Left lobe of liver (tissue), 2 donors: ENCODE measurements around the gene IGSF6. TPM values are rescaled to one million over a fixed set of nuclear protein-coding genes. Genes with fewer than 3 reads are reported as not detected.
"Not testable (repeated sequence)": the region's sequence is repeated elsewhere in the genome, so short reads cannot be mapped to it uniquely, and the experiment has no call there.

Experiments
- ATAC-seq: fragments of 200-7000 bp; cut with Tn5 transposase; one replicate; pipeline ENCODE4 v1.9.1; 2020; ENCODE audit warnings: mild to moderate bottlenecking, moderate library complexity
- DNase-seq: peaks from one replicate; pipeline ENCODE4 v3.0.0-alpha.2; 2020; ENCODE audit warnings: low spot score
- total RNA-seq: library from RNA; stranded (reverse); gene quantifications from one replicate; pipeline ENCODE4 v1.2.1, GENCODE V29; 2021
- donor health status: DM: no; HTN: no; CAD: no; lungs with moderate emphysema.
- donor health status: DM: no; HTN: yes; CAD: no.

Gene IGSF6
- total RNA-seq, 1 donor from 2014 or later, result 2.8 TPM

- no peak for DNase-seq
- ATAC-seq, result no peak
Measured at GRCh38 chr16:21654466-21654865, 2.1 kb upstream of the IGSF6 start.

GRCh38 chr16:21653571-21653970, 1.2 kb upstream of the IGSF6 start:
- ATAC-seq, result peak; percentile 34
- DNase-seq, result no peak

- DNase-seq (no peak), ATAC-seq (no peak)
Measured at GRCh38 chr16:21651515-21651914, 893 bp downstream of the IGSF6 start.

- ATAC-seq (peak; percentile 41), DNase-seq (no peak)
Measured at GRCh38 chr16:21650521-21650920, 1.9 kb downstream of the IGSF6 start.

GRCh38 chr16:21649826-21650406, 2.5 kb downstream of the IGSF6 start:
- not testable (repeated sequence) for ATAC-seq, DNase-seq

- ATAC-seq, result no peak
- DNase-seq, result no peak
Measured at GRCh38 chr16:21647562-21648164, 4.7 kb downstream of the IGSF6 start.

GRCh38 chr16:21646721-21647561, 5.5 kb downstream of the IGSF6 start:
- DNase-seq, result no peak
- ATAC-seq, result no peak

- ATAC-seq, result peak; percentile 27
- no peak for DNase-seq
Measured at GRCh38 chr16:21646091-21646490, 6.3 kb downstream of the IGSF6 start.

GRCh38 chr16:21645261-21645721, 7.1 kb downstream of the IGSF6 start:
- peak; percentile 35 for ATAC-seq
- no peak for DNase-seq

- ATAC-seq (no peak), DNase-seq (no peak)
Measured at GRCh38 chr16:21644674-21645073, 7.7 kb downstream of the IGSF6 start.

GRCh38 chr16:21643785-21644184, 8.6 kb downstream of the IGSF6 start:
- DNase-seq (no peak), ATAC-seq (no peak)

- ATAC-seq (no peak), DNase-seq (no peak)
Measured at GRCh38 chr16:21642861-21643260, 9.5 kb downstream of the IGSF6 start.

GRCh38 chr16:21641916-21642315, 10.5 kb downstream of the IGSF6 start:
- no peak for ATAC-seq
- no peak for DNase-seq

GRCh38 chr16:21639493-21639892, 12.9 kb downstream of the IGSF6 start:
- ATAC-seq (no peak), DNase-seq (no peak)

GRCh38 chr16:21638573-21638975, 13.8 kb downstream of the IGSF6 start:
- no peak for DNase-seq
- ATAC-seq, result peak; percentile 60

- no peak for ATAC-seq
- DNase-seq, result no peak
Measured at GRCh38 chr16:21637032-21637968, 15.1 kb downstream of the IGSF6 start.

GRCh38 chr16:21635694-21636093, 16.7 kb downstream of the IGSF6 start:
- ATAC-seq, DNase-seq: not testable (repeated sequence)

- ATAC-seq, result no peak
Measured at GRCh38 chr16:21634216-21634615, 18.2 kb downstream of the IGSF6 start.

GRCh38 chr16:21631951-21632575, 20.3 kb downstream of the IGSF6 start:
- ATAC-seq, DNase-seq: not testable (repeated sequence)

More at GRCh38 chr16:21634216-21634615, 18.2 kb downstream of the IGSF6 start:
- no peak for DNase-seq

- not testable (repeated sequence) for DNase-seq, ATAC-seq
Measured at GRCh38 chr16:21631376-21631775, 21.0 kb downstream of the IGSF6 start.
